ENCODE data around the gene TNFAIP8. TPM values are rescaled to one million over a fixed set of nuclear protein-coding genes. Genes with fewer than 3 reads are reported as not detected.

The TNFAIP8 gene
- total RNA-seq, 1 experiment from 2014 or later: 8.0 TPM

DNA sequence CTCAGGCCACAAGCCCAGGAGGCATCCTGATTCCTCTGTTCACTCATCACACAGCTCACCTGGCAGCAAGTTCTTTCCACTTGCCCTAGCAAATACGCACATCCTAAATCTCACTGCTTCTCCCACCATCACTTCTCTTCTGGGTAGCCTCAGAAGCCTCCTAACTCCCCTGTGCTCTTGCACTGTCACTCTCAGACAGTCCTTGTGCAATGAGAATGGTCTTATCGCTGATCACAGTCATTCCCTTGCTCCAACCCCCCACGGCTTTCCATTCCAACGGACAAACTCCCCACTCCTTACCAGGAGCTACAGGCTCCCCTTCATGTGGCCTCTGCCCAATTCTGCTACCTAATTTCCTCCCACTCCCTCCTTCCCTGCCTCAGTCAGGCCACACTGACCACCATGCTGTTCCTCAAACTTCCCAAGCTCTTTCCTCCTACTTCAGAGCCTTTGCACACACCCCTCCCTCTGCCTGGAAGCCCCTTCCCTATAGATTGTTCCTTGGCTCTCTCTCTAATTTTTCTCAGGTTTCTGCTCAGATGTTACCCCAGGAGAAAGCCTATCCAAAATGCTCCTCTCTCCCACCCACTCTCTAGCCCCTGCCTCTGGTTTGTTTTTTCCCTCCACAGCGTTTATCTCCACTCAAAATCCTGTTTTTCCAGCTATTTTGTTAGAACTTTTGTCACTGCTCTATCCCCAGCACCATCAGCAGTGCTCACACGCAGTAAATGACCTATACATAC lies 34.1 kb upstream of the TNFAIP8 start:
- peaks cover 22% of the 10 kb centered on the region for H3K4me1 ChIP-seq (ENCODE audit: control insufficient read depth, insufficient read depth, low read length)
- ChIA-PET POLR2A (interaction anchor here (0.6 kb wide), 1 partner anchor 41 kb away, joined by 3 read pairs; no protein-coding TSS in a partner anchor), CTCF (interaction anchor here (1.0 kb wide), 1 partner anchor 13 kb away, joined by 3 read pairs; no protein-coding TSS in a partner anchor)
- ATAC-seq (no peak), DNase-seq (ENCODE audit: low read depth, low spot score) (no peak)
- BruUV-seq (replicated peaks): no TSS peak
- peak overlapping the region; percentile 81; the same call in 1 of the 2 replicates for H3K27ac ChIP-seq (ENCODE audit: low read length)
- H3K9me3 ChIP-seq (ENCODE audit: control insufficient read depth, insufficient read depth, low read depth, low read length): no peaks in the 10 kb centered on the region
- in situ Hi-C loops (cut with HindIII; ENCODE audit: low pct_unique_long_range_greater_than_20kb, low sequenced_read_pairs): no loop called here
- H3K27me3 ChIP-seq (ENCODE audit: control insufficient read depth, insufficient read depth, low read length): no peaks in the 10 kb centered on the region
- H3K36me3 ChIP-seq (ENCODE audit: control insufficient read depth, insufficient read depth, low read length): no peaks in the 10 kb centered on the region
- no peak overlapping the region for H3K4me3 ChIP-seq (ENCODE audit: low read depth in 2 of 2, low read length in 2 of 2)
- TF ChIP-seq CTCF (IDR thresholded peaks at IDR 0.05) (no peak), REST (IDR thresholded peaks at IDR 0.05; ENCODE audit: insufficient read depth in 1 of 2, low read depth in 2 of 2, low read length in 1 of 2) (no peak), POLR2AphosphoS5 (IDR thresholded peaks at IDR 0.05; ENCODE audit: low read depth, low read length) (no peak)
- intact Hi-C loops (cut with micrococcal nuclease; ENCODE audit: unreplicated experiment): no loop called here

DNA sequence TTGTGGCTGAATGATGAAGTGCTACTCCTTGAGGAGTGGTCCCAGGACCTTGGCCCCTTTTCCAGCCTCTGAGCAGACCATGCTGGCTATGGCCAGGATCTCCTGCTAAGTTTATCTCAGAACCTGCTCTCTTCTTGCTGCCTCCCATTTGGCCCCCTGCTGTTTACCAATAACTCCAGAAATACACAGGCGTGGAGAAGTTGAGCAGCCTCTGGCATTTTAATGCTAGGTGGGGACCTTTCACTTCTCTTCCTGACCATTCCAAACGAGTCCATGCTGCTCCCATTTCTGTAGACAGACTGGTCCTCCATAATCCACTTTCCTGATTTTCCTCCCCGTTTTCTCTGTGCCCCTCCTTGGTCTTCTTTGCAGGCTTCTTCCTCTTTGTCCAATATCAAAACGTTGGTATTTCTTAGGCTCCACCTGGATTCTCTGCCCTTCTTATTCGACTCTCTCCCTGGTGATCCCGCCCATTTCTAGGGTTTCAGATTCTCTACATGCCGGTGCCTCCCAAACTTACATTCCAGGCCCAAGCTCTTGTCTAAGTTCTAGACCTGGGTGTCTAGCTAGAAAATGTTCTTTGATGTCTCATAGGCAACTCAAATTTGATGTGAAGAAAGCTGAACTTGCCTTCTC lies 33.4 kb upstream of the TNFAIP8 start:
- Histone ChIP-seq H3K4me1 (ENCODE audit: control insufficient read depth, insufficient read depth, low read length) (peaks cover 22% of the 10 kb centered on the region), H3K36me3 (ENCODE audit: control insufficient read depth, insufficient read depth, low read length) (no peaks in the 10 kb centered on the region), H3K27ac (ENCODE audit: low read length) (peak overlapping the region; percentile 81; the same call in 1 of the 2 replicates), H3K9me3 (ENCODE audit: control insufficient read depth, insufficient read depth, low read depth, low read length) (no peaks in the 10 kb centered on the region), H3K4me3 (ENCODE audit: low read depth in 2 of 2, low read length in 2 of 2) (no peak overlapping the region), H3K27me3 (ENCODE audit: control insufficient read depth, insufficient read depth, low read length) (no peaks in the 10 kb centered on the region)
- no peak for DNase-seq (ENCODE audit: low read depth, low spot score)
- no peak for ATAC-seq
- intact Hi-C loops (cut with micrococcal nuclease; ENCODE audit: unreplicated experiment): no loop called here
- POLR2A ChIA-PET: no interaction called here
- in situ Hi-C loops (cut with HindIII; ENCODE audit: low pct_unique_long_range_greater_than_20kb, low sequenced_read_pairs): no loop called here
- BruUV-seq (replicated peaks): no TSS peak
- TF ChIP-seq CTCF (IDR thresholded peaks at IDR 0.05): no peak
- TF ChIP-seq REST (IDR thresholded peaks at IDR 0.05; ENCODE audit: insufficient read depth in 1 of 2, low read depth in 2 of 2, low read length in 1 of 2): no peak
- no peak for TF ChIP-seq SIN3A (IDR thresholded peaks at IDR 0.05; ENCODE audit: borderline replicate concordance, insufficient read depth, low read depth, low read length)
- no peak for TF ChIP-seq TCF7L2 (IDR thresholded peaks at IDR 0.05; ENCODE audit: low read depth, low read length)
- CTCF ChIA-PET: interaction anchor here (0.7 kb wide), 1 partner anchor 12 kb away, joined by 3 read pairs; no protein-coding TSS in a partner anchor
